GM15510 (cell line): ENCODE measurements around the gene CD180.
A peak's percentile ranks its signal among the peaks of the same experiment; 100 is the strongest.

Experiments used
- POLR2A ChIP-seq: IDR thresholded peaks from 3 replicates; pipeline ENCODE4 v1.6.1; 2011; ENCODE audit warnings: borderline replicate concordance; ENCODE audit not compliant: insufficient read length; ENCODE audit errors: extremely low read depth

Gene CD180

GRCh38 chr5:67187006-67187715, 9.4 kb downstream of the CD180 start:
- TF ChIP-seq POLR2A: no peak

DNA sequence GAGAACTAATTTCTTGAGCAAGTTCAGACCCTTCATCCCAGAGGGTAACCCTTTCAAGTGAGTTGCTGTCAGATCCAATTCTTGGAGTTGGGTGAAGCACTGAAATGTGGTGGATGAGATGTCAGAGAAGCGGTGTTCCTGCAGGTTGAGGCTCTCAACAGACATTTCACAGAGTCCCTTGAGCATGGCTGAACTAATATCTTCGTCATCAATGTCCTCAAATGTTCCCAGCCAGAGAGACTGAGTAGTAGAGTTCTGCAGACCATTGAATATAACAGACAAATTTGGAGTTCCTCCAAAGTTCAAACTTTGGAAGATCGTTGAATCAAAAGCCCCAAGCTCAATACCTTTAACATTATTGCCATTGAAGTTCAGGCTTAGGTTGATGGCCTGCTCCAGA, 12.7 kb downstream of the CD180 start:
- no peak for TF ChIP-seq POLR2A

DNA sequence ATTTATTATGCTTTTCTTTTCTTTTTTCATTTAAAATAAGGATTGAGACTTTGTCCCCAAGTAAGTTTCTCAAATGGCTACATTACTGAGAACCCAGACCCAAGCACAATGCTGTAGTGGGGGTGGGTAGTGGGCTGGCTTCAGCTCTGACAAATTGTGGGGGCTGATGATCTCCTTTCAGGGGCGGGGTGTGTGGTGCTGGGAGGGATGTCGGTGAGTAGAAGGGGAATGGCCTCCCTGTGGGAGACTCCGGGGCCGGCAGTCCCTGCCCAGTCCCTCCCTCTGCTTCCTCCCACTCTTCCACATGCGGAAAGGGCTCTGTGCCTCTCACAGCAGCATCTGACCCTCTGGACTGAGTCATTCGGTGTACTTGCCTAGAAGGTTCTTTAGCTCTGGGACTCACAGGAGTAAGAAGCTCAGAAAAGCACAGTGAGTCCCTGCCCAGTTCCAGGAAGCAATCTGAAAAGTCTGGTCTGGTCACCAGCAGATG, 14.3 kb downstream of the CD180 start:
- no peak for TF ChIP-seq POLR2A

DNA sequence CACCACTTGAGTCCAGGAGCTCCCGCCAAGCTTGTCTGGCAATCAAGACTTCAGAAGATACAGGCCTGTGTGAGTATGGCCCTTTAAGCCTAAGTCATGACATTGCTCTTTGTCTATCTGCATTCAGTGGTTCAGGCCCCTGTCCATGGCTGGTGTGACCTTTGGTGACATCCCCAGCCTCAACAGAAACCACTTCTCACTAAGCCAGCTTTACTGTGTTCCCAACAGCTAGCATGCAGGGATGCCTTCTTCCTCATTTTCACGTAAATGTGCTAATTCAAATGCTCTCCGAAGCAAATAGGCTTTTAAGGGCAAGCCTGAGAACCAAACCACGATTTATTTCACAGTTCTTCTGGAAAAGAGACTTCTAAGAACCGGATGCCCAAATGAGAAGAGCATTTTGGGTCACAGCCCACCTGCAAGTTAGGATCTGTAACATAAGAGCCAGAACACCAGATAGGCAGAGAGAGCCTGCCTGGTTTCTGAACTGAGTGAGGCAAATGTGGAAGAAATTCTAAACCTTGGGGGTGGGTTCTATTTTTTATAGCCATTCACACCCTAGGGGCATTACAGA, 14.9 kb downstream of the CD180 start:
- no peak for TF ChIP-seq POLR2A

GRCh38 chr5:67179697-67180361, 16.8 kb downstream of the CD180 start:
- no peak for TF ChIP-seq POLR2A

DNA sequence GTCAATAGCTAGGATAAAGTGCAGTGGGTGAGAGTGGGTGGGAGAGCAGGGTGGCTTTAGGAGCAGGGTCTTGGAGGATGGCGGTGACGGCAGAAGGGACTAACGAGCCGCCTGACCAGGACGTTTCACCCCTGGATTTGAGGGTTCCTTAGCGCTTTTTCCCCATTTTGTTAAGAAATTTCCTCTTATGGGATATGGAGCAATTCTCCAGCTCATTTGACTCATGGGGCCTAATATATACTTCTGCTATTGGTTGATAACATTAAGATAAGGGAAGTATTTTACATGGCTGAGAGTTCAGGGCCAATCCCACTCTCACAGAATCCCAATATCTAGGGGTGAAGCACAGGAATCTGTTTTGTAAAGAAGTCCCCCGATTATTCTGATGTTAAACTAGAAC, 17.6 kb downstream of the CD180 start:
- no peak for TF ChIP-seq POLR2A

- no peak for TF ChIP-seq POLR2A
Observed at GRCh38 chr5:67178085-67178484, 18.5 kb downstream of the CD180 start.

DNA sequence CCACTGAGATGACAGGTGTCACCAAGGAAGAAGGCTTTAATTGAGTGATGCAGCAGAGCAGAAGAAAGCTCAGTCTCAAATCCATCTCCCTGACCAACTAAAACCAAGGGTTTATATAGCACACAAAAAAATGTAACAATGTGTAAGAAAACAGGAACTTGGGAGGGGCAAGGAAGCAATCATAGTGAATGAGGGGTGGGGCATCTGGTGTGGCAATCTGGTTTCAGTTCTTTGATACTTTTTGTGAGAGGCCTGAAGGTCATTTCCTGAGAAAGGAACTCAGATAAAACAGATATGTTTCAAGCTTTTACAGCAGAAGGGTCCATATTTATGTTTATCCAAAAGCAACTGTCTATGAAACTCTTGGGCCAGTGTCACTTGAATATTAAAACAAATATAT, 19.7 kb downstream of the CD180 start:
- TF ChIP-seq POLR2A: no peak

- TF ChIP-seq POLR2A: no peak
Observed at GRCh38 chr5:67173959-67174358, 22.6 kb downstream of the CD180 start.

GRCh38 chr5:67170767-67171166, 25.8 kb downstream of the CD180 start:
- TF ChIP-seq POLR2A: no peak

DNA sequence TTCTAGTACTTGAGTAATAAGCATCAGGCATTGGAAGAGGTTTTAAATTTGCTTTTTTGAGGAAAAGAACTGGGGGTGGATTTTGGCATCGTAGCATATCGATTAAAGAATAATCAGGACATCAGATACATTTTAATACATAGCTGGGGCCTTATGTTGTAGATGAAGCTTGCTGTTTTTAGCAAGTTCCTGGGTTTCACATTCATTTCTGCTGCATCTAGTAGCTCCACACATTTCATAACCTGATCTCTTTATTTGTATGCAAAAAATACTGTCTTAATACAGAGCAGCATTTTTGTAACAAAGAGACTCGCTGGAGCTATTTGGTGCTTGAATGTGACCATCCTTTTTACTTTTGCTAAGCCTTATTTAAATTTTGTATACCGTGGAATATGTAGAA, 28.5 kb downstream of the CD180 start:
- TF ChIP-seq POLR2A: no peak

DNA sequence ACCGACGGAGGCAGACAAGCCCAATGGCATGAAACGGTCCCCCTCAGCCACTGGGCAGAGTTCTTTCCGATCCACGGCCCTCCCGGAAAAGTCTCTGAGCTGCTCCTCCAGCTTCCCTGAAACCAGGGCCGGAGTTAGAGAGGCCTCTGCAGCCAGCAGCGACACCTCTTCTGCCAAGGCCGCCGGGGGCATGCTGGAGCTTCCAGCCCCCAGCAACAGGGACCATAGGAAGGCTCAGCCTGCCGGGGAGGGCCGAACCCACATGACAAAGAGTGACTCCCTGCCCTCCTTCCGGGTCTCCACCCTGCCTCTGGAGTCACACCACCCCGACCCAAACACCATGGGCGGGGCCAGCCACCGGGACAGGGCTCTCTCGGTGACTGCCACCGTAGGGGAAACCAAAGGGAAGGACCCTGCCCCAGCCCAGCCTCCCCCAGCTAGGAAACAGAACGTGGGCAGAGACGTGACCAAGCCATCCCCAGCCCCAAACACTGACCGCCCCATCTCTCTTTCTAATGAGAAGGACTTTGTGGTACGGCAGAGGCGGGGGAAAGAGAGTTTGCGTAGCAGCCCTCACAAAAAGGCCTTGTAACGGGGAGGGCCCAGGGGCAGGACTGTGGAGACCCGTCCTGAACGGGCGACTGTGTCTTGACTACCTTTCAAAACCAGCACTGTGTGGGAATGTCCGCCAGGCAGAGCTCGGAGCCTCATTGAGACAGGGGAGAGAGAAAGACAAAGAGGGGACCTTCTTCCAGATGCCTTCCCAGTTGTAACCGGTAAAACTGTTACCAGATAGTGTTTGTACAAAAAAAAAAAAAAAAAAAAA, 29.9 kb downstream of the CD180 start:
- no peak for TF ChIP-seq POLR2A

- peak; percentile 35 for TF ChIP-seq POLR2A
Observed at GRCh38 chr5:67165526-67166459, 30.8 kb downstream of the CD180 start.
